Fibroblast of villous mesenchyme (primary cell): ENCODE results near the gene ADAM33. TPM values are rescaled to one million over a fixed set of nuclear protein-coding genes. Genes with fewer than 3 reads are reported as not detected.

Experiments used
- DNase-seq: peaks from one replicate; pipeline ENCODE4 v3.0.0-alpha.2; 2010; ENCODE audit warnings: low read depth
- H3K4me3 ChIP-seq: 2 replicates; pipeline ENCODE4 v1.5.1; 2011; ENCODE audit warnings: low read depth, mild to moderate bottlenecking, low read length
- total RNA-seq: library from RNA; depleted of rRNA; stranded (reverse); fragments of >200 nt; gene quantifications from 2 replicates; pipeline ENCODE4 v1.2.3, GENCODE V29; 2012
- TF ChIP-seq, protein P1 (sequence below): IDR thresholded peaks from 2 replicates; pipeline ENCODE4 v1.5.1; 2012; ENCODE audit warnings: low read depth, mild to moderate bottlenecking, low read length; ENCODE audit not compliant: insufficient read depth

ADAM33 gene
- total RNA-seq, 1 donor: 53.1 TPM

DNA sequence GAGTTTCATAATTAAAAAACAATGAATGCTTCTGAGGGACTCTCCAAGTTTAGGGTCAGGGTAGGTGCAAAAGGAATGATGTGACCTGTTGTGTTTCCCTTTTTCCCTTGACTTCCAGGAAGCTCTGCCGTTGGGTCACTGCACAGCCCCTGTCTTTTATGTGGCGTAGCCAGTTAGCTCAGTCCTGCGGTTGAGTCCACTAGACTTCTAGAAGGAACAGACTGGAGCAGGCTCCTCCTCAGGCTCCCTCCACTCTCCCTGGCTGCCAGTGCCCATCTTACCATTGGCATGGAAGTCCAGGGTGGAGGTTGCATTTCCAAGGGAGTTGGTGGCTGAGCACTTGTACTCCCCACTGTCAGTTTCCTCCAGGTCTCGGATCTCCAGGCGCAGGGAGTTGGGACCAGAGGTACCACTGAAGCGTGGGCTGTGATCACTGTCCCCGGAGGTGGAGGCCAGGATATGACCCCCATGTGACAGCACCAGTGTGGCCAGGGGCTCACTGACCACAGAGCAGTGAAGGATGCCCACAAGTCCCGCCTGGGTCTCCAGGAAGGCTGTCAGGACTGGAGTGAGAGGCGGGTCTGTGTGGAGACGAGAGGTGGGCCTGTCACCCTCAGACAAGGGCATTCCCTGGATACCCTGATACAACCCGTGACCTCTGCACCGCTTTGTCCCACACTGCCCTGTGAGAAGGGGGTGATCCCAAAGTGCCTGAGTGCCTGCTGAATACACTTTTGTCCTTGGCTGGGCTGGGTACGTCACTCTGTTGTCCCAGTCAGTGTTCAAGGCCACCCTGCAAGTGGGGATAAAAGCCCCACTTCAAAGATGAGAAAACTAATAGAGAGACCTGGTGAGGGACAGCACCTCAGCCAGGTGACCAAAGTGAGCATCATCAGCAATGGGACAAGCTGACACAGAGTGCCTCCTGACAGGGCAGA, 19.5 kb upstream of the ADAM33 start:
- H3K4me3 ChIP-seq: no peak overlapping the region
- no peak for DNase-seq
- TF ChIP-seq, protein P1, sequence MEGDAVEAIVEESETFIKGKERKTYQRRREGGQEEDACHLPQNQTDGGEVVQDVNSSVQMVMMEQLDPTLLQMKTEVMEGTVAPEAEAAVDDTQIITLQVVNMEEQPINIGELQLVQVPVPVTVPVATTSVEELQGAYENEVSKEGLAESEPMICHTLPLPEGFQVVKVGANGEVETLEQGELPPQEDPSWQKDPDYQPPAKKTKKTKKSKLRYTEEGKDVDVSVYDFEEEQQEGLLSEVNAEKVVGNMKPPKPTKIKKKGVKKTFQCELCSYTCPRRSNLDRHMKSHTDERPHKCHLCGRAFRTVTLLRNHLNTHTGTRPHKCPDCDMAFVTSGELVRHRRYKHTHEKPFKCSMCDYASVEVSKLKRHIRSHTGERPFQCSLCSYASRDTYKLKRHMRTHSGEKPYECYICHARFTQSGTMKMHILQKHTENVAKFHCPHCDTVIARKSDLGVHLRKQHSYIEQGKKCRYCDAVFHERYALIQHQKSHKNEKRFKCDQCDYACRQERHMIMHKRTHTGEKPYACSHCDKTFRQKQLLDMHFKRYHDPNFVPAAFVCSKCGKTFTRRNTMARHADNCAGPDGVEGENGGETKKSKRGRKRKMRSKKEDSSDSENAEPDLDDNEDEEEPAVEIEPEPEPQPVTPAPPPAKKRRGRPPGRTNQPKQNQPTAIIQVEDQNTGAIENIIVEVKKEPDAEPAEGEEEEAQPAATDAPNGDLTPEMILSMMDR: no peak

DNA sequence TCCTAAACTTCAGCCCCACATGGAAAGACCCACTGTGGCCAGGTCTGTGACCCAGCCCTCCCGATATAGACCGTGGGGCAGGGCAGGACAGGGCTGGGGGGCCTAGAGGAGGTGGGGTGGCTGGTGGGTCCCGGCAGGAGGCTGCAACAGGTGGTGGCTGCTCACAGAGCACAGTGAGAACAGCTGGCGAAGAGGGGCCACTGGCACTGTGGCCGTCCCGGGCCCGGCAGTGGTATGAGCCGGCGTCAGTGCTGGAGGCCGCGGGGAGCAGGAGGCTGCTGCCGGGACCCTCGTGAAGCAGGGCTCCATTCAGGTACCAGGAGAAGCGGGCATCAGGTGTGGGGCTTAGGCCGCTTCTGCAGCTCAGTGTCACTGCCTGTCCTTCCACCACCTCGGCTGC, 17.2 kb upstream of the ADAM33 start:
- no peak overlapping the region for H3K4me3 ChIP-seq
- TF ChIP-seq, protein P1: no peak
- DNase-seq: no peak

DNA sequence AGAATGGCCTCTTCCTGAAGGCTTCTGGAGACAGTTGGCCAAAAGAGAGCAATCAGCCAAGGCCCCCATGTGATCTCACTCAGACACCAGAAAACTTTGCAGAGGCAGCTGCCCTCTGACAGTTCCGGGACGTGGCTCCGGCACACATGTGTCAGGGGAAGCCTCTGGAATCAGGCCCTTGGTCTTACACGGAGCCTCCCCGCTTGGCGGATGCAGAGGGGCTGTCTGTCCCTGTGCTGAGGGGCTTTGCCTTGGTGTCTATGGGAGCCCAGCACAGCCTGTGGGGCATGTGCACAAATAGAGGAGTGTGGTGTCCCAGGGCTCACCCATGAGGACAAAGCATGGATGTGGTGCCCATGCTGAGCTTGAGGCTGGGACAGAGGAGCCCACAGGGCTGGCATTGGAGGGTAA, 16.8 kb upstream of the ADAM33 start:
- DNase-seq: no peak
- TF ChIP-seq, protein P1: no peak
- no peak overlapping the region for H3K4me3 ChIP-seq

DNA sequence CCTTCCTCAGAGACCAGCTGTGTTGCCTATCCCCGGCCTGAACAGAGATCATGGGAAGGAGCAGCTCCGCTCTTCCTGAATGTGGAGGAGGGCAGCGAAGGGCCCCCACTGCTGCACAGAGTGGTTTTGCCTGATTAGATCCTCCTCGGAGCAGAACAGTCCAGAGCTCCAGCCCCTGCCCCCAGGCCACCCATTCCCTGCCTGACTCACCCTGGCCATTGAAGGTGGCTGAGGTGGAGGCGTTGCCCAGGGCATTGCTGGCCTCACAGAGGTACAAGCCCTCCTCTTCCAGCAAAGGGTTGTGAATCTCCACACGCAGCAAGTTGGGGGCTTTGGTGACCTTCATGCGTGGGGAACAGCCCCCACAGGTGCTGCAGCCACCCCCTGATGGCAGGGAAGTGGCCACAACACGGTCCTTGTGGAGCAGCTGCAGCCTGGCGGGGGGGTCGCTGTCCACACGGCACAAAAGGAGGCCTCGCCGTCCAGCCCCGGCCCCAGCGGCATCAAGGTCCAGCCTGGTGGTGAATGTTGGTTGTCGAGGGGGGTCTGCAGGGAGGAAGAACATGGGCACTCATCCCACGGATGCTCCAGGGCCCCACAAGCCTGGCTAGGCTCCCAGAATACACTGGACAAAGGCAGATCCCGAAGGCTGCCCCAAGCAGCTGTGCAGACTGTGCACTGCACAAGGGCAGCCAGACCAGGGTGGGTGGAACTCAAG, 15.9 kb upstream of the ADAM33 start:
- TF ChIP-seq, protein P1: no peak

DNA sequence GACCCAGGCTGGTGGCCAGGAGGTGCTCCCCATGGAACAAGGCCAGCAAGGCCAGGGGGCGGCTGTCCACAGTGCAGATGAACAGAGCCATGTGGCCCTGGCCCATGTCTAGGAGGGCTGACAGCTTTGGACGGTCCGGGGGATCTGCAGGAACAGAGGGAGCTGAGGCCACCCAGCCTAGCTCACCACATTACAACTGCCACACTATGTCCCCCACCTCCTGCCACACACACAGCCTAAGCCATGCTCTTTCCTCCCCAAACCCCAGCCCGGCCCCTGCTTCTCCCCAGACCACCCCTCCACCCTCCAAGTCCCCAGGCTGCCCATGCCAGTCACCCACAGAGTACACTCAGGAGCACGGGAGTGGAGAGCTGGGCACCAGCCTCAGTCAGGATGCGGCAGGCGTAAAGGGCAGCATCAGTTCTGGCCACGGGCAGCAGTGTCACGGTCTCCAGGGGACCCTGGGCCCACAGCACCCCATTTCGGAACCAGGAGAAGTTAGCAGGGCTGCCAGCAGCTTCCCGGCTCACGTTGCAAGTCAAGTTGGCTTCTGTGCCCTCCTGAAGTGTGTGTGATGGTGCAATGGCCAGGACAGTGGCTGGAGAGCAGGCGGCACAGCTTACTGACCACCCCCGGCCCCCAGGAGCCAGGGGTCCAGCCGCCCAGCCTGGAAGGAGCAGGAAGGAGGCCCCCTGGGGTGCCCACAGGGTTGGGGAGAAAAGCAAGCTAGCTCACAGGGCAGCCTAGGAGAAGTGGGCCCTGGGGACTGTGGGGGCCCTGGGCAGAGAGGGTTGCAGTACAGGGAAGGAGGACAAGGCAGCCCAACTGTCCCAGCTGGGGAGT, 15.2 kb upstream of the ADAM33 start:
- DNase-seq: no peak
- TF ChIP-seq, protein P1: no peak
- no peak overlapping the region for H3K4me3 ChIP-seq

More for the DNA sequence above, 15.9 kb upstream of the ADAM33 start:
- DNase-seq: no peak
- H3K4me3 ChIP-seq: no peak overlapping the region

DNA sequence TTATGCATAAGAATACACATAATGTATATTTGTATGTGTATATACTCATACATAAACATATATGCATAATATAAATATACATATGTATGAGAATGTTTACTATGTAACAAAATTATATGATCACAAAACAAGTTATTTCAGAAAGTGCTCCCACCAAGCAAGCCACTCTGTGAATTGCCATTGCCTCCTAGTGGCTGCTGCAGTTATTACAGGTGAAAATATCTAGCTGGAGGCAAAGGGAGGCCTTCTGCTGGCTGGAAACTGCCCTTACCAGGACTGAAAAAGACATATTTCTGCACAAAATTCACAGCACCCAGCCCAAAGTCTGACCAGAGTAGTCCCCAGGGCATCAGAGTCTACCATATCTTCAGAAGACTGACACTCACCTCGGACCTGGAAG, 14.4 kb upstream of the ADAM33 start:
- no peak overlapping the region for H3K4me3 ChIP-seq
- no peak for DNase-seq
- TF ChIP-seq, protein P1: peak; percentile 39
